ENCODE results near the gene EEFSEC. TPM values are rescaled to one million over a fixed set of nuclear protein-coding genes. Genes with fewer than 3 reads are reported as not detected.

EEFSEC gene
- total and polyA plus RNA-seq, 2 of the 8 experiments (the other 6 are each of a cell fraction or from before 2014, with no cell fraction given) = 13.1 to 19.8 TPM

- Histone ChIP-seq H2BK20ac (ENCODE audit: low read length) (no peak overlapping the region), H4K91ac (replicated peaks; ENCODE audit: insufficient read length, low read length) (no peak overlapping the region), H3K18ac (ENCODE audit: extremely low read depth, low read length) (no peak overlapping the region), H2AFZ (ENCODE audit: low read length) (no peak overlapping the region), H3K79me1 (ENCODE audit: low read depth, low read length) (peaks cover 5% of the 10 kb centered on the region; the same call in 1 of the 2 replicates), H2BK12ac (ENCODE audit: low read depth, low read length) (no peak overlapping the region), H3K27me3 (replicated peaks in 1 of 4; ENCODE audit: control insufficient read depth in 3 of 4, extremely low read depth in 1 of 4, insufficient read depth in 3 of 4, low read length in 3 of 4) (no peaks in the 10 kb centered on the region), H3K4me2 (ENCODE audit: insufficient read depth in 1 of 2, low read depth in 2 of 2, low read length in 2 of 2) (no peak overlapping the region), H3K79me2 (ENCODE audit: control insufficient read depth in 1 of 2, insufficient read depth in 2 of 2, low read length in 2 of 2) (peaks cover 0 to 37% of the 10 kb centered on the region in 2 experiments; a peak in 2 of 4 replicates), H2BK120ac (replicated peaks; ENCODE audit: low read depth, low read length) (no peak overlapping the region), H3K56ac (replicated peaks; ENCODE audit: insufficient read length, low read depth, low read length) (no peak overlapping the region), H2AK5ac (ENCODE audit: low read depth, low read length) (no peak overlapping the region), H4K8ac (ENCODE audit: extremely low read depth, insufficient read depth, low read length) (no peak overlapping the region), H4K20me1 (replicated peaks in 1 of 2; ENCODE audit: control insufficient read depth in 1 of 2, insufficient read depth in 2 of 2, low read length in 2 of 2) (peaks cover 3 to 6% of the 10 kb centered on the region in 2 experiments), H4K5ac (ENCODE audit: insufficient read length, low read depth, low read length) (no peak overlapping the region), H3K4ac (replicated peaks; ENCODE audit: insufficient read length, low read depth, low read length) (no peak overlapping the region), H3K9me3 (ENCODE audit: insufficient read depth in 2 of 2, low read depth in 1 of 2, low read length in 1 of 2) (no peaks in the 10 kb centered on the region), H3K23me2 (ENCODE audit: low read depth, low read length) (no peaks in the 10 kb centered on the region), H3K14ac (ENCODE audit: insufficient read length) (no peak overlapping the region), H3K23ac (ENCODE audit: insufficient read length) (no peak overlapping the region), H2BK5ac (ENCODE audit: low read depth, low read length) (no peak overlapping the region), H3K36me3 (ENCODE audit: control insufficient read depth in 2 of 4, insufficient read depth in 4 of 4, low read length in 3 of 4) (peaks cover 24 to 77% (median 47%) of the 10 kb centered on the region in 4 experiments), H3K4me3 (ENCODE audit: extremely low read depth in 1 of 4, insufficient read depth in 2 of 4, low read depth in 3 of 4, low read length in 4 of 4) (no peak overlapping the region), H3K4me1 (replicated peaks in 1 of 4; ENCODE audit: control insufficient read depth in 3 of 4, insufficient read depth in 4 of 4, low read length in 3 of 4) (no peaks in the 10 kb centered on the region), H3K27ac (ENCODE audit: low read depth, low read length) (no peak overlapping the region), H3K9ac (replicated peaks in 1 of 4; ENCODE audit: extremely low read depth in 1 of 4, low read depth in 3 of 4, low read length in 3 of 4) (no peak overlapping the region), H2BK15ac (ENCODE audit: low read length) (no peak overlapping the region)
- WGBS, 2 experiments (ENCODE audit: extremely low coverage in 1 of 2, insufficient coverage in 1 of 2, insufficient read length in 1 of 2, insufficient replicate concordance in 2 of 2, low coverage in 1 of 2, low lambda C conversion rate in 2 of 2, missing lambda C conversion rate in 1 of 2) = 91% methylated on average over 8 of the region's 8 CpGs; no CpG with 5 or more reads in 1 of the 2 experiments
- POLR2A ChIA-PET (ENCODE audit: partially characterized antibody) = interaction anchor here (2.5 kb wide), 1 partner anchor 15 kb away, joined by 7 read pairs; no protein-coding TSS in a partner anchor
- CTCF ChIA-PET (ENCODE audit: partially characterized antibody) = no interaction called here
- FAIRE-seq (no peak), DNase-seq (ENCODE audit: low read depth in 1 of 2, low spot score in 2 of 2) (no peak)
- no peak for TF ChIP-seq CBX5 (IDR thresholded peaks at IDR 0.05; ENCODE audit: low read depth, low read length)
- TF ChIP-seq SUZ12 (IDR thresholded peaks at IDR 0.05; ENCODE audit: low read length) = no peak
- TF ChIP-seq POLR2AphosphoS5 (IDR thresholded peaks at IDR 0.05; ENCODE audit: low read depth, low read length) = no peak
- no peak for TF ChIP-seq POU5F1 (IDR thresholded peaks at IDR 0.05; ENCODE audit: low read depth, low read length)
- no peak for TF ChIP-seq ATF2 (IDR thresholded peaks at IDR 0.05; ENCODE audit: low read length)
- no peak for TF ChIP-seq CREB1 (IDR thresholded peaks at IDR 0.05)
- TF ChIP-seq BACH1 (IDR thresholded peaks at IDR 0.05; ENCODE audit: low read length) = no peak
- no peak for TF ChIP-seq NRF1 (IDR thresholded peaks at IDR 0.05; ENCODE audit: low read depth, low read length)
- no peak for TF ChIP-seq RBBP5 (IDR thresholded peaks at IDR 0.05; ENCODE audit: borderline replicate concordance, low read depth, low read length)
- TF ChIP-seq EZH2 (IDR thresholded peaks at IDR 0.05; ENCODE audit: low read depth, low read length, severe bottlenecking) = no peak
- TF ChIP-seq SIX5 (IDR thresholded peaks at IDR 0.05; ENCODE audit: low read depth, low read length) = no peak
- TF ChIP-seq CTBP2 (IDR thresholded peaks at IDR 0.05; ENCODE audit: borderline replicate concordance, insufficient read depth, insufficient read length, low read length) = no peak
- no peak for TF ChIP-seq TCF12 (IDR thresholded peaks at IDR 0.05; ENCODE audit: low read depth, low read length)
- TF ChIP-seq SP1 (IDR thresholded peaks at IDR 0.05; ENCODE audit: low read depth, low read length) = no peak
Observed at GRCh38 chr3:128107834-128108233, 45.4 kb upstream of the EEFSEC start.
